A549 (cell line): ENCODE results near the gene RUFY1. TPM values are rescaled to one million over a fixed set of nuclear protein-coding genes. Genes with fewer than 3 reads are reported as not detected.

Source experiments
- ATAC-seq, 2 experiments: fragments of 200-7000 bp in 1 of 2; fragments of >200 bp in 1 of 2; cut with Nextera tagmentation in 1 of 2; cut with Tn5 transposase in 1 of 2; 3 replicates each; pipeline versions ENCODE4 v1.8.0 to v1.9.1; 2018 to 2020; ENCODE audit warnings: mild to moderate bottlenecking in 1 of 2, moderate library complexity in 1 of 2
- CTCF ChIA-PET: fragments of 300-600 bp; sonication (Branson Sonifier 250); formaldehyde crosslinking; extraction: SDS; loops from one replicate; lab custom pipeline; 2021; ENCODE audit warnings: antibody characterized with exemption, inconsistent platforms; lab: Yijun Ruan, JAX
- POLR2A ChIA-PET: fragments of 350-600 bp; formaldehyde crosslinking; extraction: SDS; loops from one replicate; lab custom pipeline; 2021; ENCODE audit warnings: antibody characterized with exemption, inconsistent platforms; lab: Yijun Ruan, JAX
- DNase-seq, 2 experiments: peaks; one replicate each; pipeline versions ENCODE4 v3.0.0 to v3.0.0-alpha.2; 2011 to 2016; ENCODE audit warnings: low read depth in 1 of 2, low spot score in 1 of 2
- FAIRE-seq: peaks from 2 replicates; lab custom pipeline; 2011; peaks lifted over from hg19 to GRCh38; lab: Jason Lieb, UNC
- H3K27ac ChIP-seq, 2 experiments: fragments of >200 bp; sonication (Bioruptor Twin); formaldehyde crosslinking; 3 replicates each; pipeline ENCODE4 v1.5.1; 2016 to 2017
- H3K4me1 ChIP-seq: fragments of >200 bp; sonication (Bioruptor Twin); formaldehyde crosslinking; 3 replicates; pipeline ENCODE4 v1.6.1; 2016
- H3K4me2 ChIP-seq: fragments of >200 bp; sonication (Bioruptor Twin); formaldehyde crosslinking; 3 replicates; pipeline ENCODE4 v1.6.1; 2016
- H3K4me3 ChIP-seq: fragments of >200 bp; sonication (Bioruptor Twin); formaldehyde crosslinking; 3 replicates; pipeline ENCODE4 v1.5.1; 2016
- H3K9me3 ChIP-seq: fragments of >200 bp; sonication (Bioruptor Twin); formaldehyde crosslinking; 3 replicates; pipeline ENCODE4 v1.6.1; 2016
- CEBPB ChIP-seq, 2 experiments: fragments of >200 bp in 1 of 2; sonication (Bioruptor Twin) in 1 of 2; formaldehyde crosslinking in 1 of 2; IDR thresholded peaks; 2 replicates each; pipeline ENCODE4 v1.6.1; 2012 to 2016
- CHD2 ChIP-seq: fragments of 150-350 bp; IDR thresholded peaks from 2 replicates; pipeline ENCODE4 v1.6.1; 2014; ENCODE audit warnings: low read length; ENCODE audit not compliant: partially characterized antibody
- CHD4 ChIP-seq: fragments of 200-600 bp; sonication (generic); IDR thresholded peaks from 2 replicates; pipeline ENCODE4 v1.6.1; 2016; ENCODE audit warnings: antibody characterized with exemption, mild to moderate bottlenecking, borderline replicate concordance
- E2F6 ChIP-seq: IDR thresholded peaks from 2 replicates; pipeline ENCODE4 v1.6.1; 2012; ENCODE audit warnings: low read depth, borderline replicate concordance
- EHF ChIP-seq: fragments of 250-450 bp; sonication (Bioruptor Pico); IDR thresholded peaks from 2 replicates; pipeline ENCODE4 v1.5.0; 2020; ENCODE audit warnings: mild to moderate bottlenecking
- EHMT2 ChIP-seq: fragments of 200-600 bp; sonication (generic); IDR thresholded peaks from 2 replicates; pipeline ENCODE4 v1.6.1; 2016; ENCODE audit warnings: antibody characterized with exemption, low read depth, mild to moderate bottlenecking, moderate library complexity
- EP300 ChIP-seq, 2 experiments: fragments of >200 bp; sonication (Bioruptor Twin); formaldehyde crosslinking; IDR thresholded peaks; 2 replicates in 1 of 2; 3 replicates in 1 of 2; pipeline ENCODE4 v1.6.1; 2016 to 2017
- ESRRA ChIP-seq: fragments of 150-350 bp; IDR thresholded peaks from 2 replicates; pipeline ENCODE4 v1.6.1; 2014; ENCODE audit warnings: mild to moderate bottlenecking, low read length, borderline replicate concordance
- FOXS1 ChIP-seq: fragments of 250-450 bp; sonication (Bioruptor Pico); IDR thresholded peaks from 2 replicates; pipeline ENCODE4 v1.5.0; 2020; ENCODE audit warnings: mild to moderate bottlenecking, moderate library complexity
- HDAC2 ChIP-seq: fragments of 200-600 bp; sonication (generic); IDR thresholded peaks from 2 replicates; pipeline ENCODE4 v1.6.1; 2016
- HEYL ChIP-seq: fragments of 250-450 bp; sonication (Bioruptor Pico); IDR thresholded peaks from 2 replicates; pipeline ENCODE4 v1.8.0; 2021; ENCODE audit warnings: mild to moderate bottlenecking, moderate library complexity
- JUN ChIP-seq, 2 experiments: fragments of >200 bp; sonication (Bioruptor Twin); formaldehyde crosslinking; IDR thresholded peaks; 2 replicates in 1 of 2; 3 replicates in 1 of 2; pipeline ENCODE4 v1.6.1; 2016 to 2017
- MAFK ChIP-seq: fragments of 450-650 bp; IDR thresholded peaks from 2 replicates; pipeline ENCODE4 v1.6.1; 2014; ENCODE audit not compliant: partially characterized antibody
- PBX3 ChIP-seq: IDR thresholded peaks from 2 replicates; pipeline ENCODE4 v1.6.1; 2012
- PHF8 ChIP-seq: fragments of 200-600 bp; sonication (generic); IDR thresholded peaks from 2 replicates; pipeline ENCODE4 v1.6.1; 2016; ENCODE audit warnings: low read depth, mild to moderate bottlenecking, antibody characterized with exemption, moderate library complexity, borderline replicate concordance
- POLR2A ChIP-seq: IDR thresholded peaks from 2 replicates; pipeline ENCODE4 v1.6.1; 2012; ENCODE audit warnings: mild to moderate bottlenecking, low read length
- POLR2AphosphoS2 ChIP-seq: conservative IDR thresholded peaks from 2 replicates; pipeline ENCODE4 v1.6.1; 2012; ENCODE audit warnings: low read length, improper control_type of control experiment, inconsistent platforms
- RFX5 ChIP-seq: fragments of 450-650 bp; IDR thresholded peaks from 2 replicates; pipeline ENCODE4 v1.7.1; 2014; ENCODE audit warnings: antibody characterized with exemption, mild to moderate bottlenecking, moderate library complexity
- RNF2 ChIP-seq: fragments of 200-600 bp; sonication (generic); IDR thresholded peaks from 2 replicates; pipeline ENCODE4 v1.6.1; 2016; ENCODE audit warnings: low read depth, mild to moderate bottlenecking, antibody characterized with exemption, moderate library complexity, borderline replicate concordance
- SREBF2 ChIP-seq: fragments of 450-650 bp; IDR thresholded peaks from 2 replicates; pipeline ENCODE4 v1.6.1; 2014; ENCODE audit warnings: mild to moderate bottlenecking, moderate library complexity
- TFCP2L1 ChIP-seq: fragments of 250-450 bp; sonication (Bioruptor Pico); IDR thresholded peaks from 2 replicates; pipeline ENCODE4 v1.5.0; 2021; ENCODE audit warnings: mild to moderate bottlenecking
- TP53 ChIP-seq: fragments of 250-450 bp; sonication (Bioruptor Pico); IDR thresholded peaks from 2 replicates; pipeline ENCODE4 v1.5.0; 2021; ENCODE audit warnings: mild to moderate bottlenecking, moderate library complexity
- USF2 ChIP-seq: fragments of 450-650 bp; IDR thresholded peaks from 2 replicates; pipeline ENCODE4 v1.6.1; 2014; ENCODE audit warnings: antibody characterized with exemption
- ZSCAN20 ChIP-seq: fragments of 250-450 bp; sonication (Bioruptor Pico); IDR thresholded peaks from 2 replicates; pipeline ENCODE4 v1.8.0; 2022; ENCODE audit warnings: mild to moderate bottlenecking, moderate library complexity
- WGBS: methylation state at CpG from one replicate; pipeline ENCODE4 v1.1.6; 2017; ENCODE audit errors: missing lambda C conversion rate; 5-methylcytosine and 5-hydroxymethylcytosine counted together
- polyA plus RNA-seq, 4 experiments: library from polyadenylated mRNA; depleted of rRNA in 3 of 4; stranded (reverse); fragments of >200 nt; fragmentation: RNase III in 1 of 4; extraction: RNeasy Plus Mini Kit Qiagen cat#74134 plus additional on column Dnase treatment in 1 of 4; gene quantifications; 2 replicates in 3 of 4; 3 replicates in 1 of 4; pipeline ENCODE4 v1.2.3, GENCODE V29; 2011 to 2017

The RUFY1 gene
- polyA plus RNA-seq, 2 of the 4 experiments (the other 2 are of a cell fraction), result 33.7 to 39.5 TPM

GRCh38 chr5:179504191-179504590 lies 46.2 kb upstream of the RUFY1 start:
- Histone ChIP-seq H3K9me3 (no peaks in the 10 kb centered on the region), H3K4me2 (no peak overlapping the region), H3K4me3 (no peak overlapping the region)
- POLR2A ChIA-PET, result no interaction called here
- CTCF ChIA-PET, result interaction anchor here (0.8 to 2.2 kb wide), 3 partner anchors 8 to 1958 kb away, joined by 3 to 6 read pairs (median 3); no protein-coding TSS in a partner anchor
- WGBS, result 49% methylated on average over 7 of the region's 7 CpGs
- ATAC-seq, result no peak
- TF ChIP-seq FOXS1 (CRISPR knock-in tag) (no peak), RFX5 (no peak), TP53 (CRISPR knock-in tag) (no peak), PBX3 (no peak), POLR2A (no peak), TFCP2L1 (CRISPR knock-in tag) (no peak), USF2 (no peak), RNF2 (no peak)
- TF ChIP-seq, all 56 proteins: peak for 0
- DNase-seq (no peak), FAIRE-seq (no peak)
- Histone ChIP-seq H3K4me1 (no peaks in the 10 kb centered on the region), H3K27ac (no peak overlapping the region)

DNA sequence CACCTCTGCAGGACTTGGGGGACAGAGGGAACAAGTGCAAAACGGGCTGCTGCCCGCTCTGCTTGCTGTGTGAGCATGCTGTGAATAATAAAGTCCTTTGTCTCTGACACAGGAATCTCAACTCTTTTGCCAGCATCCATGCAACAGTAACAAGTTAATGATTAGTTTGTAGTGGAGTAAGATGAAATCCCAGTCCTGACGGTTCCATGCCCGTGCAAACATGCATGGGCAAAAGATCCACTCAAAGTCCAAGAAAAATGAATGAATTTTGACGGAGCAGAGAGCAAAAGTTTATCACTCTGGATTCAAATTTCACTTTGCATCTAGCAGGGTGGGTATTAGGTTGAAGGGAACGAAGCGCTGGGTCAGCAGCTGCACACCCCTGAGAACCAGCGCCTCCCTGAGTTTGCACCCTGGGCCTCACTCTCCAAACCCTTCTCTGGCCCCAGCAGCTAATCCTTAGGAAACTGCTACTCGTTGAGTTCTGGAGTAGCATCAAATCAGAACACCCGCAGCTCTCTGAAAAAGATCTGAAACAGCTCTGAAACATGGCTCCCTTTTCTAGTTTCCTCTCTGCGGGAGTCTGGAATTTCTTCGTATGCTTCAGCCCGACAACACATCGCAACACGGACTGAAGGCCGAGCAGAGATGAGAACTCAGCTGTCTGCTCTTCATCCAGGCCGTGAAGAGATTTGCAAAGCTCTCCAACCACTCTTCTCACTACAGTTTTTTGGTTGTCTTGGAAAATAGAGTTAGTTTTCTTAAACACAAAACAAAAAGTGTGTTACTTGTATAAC lies 45.6 kb upstream of the RUFY1 start:
- H3K4me3 ChIP-seq, result no peak overlapping the region
- no peaks in the 10 kb centered on the region for H3K4me1 ChIP-seq
- no peak overlapping the region for H3K4me2 ChIP-seq
- DNase-seq, result no peak
- POLR2A ChIA-PET, result no interaction called here
- TF ChIP-seq EHMT2, result no peak
- TF ChIP-seq, all 56 proteins: peak for 0
- Histone ChIP-seq H3K9me3 (no peaks in the 10 kb centered on the region), H3K27ac (no peak overlapping the region)
- ATAC-seq (no peak), FAIRE-seq (no peak)
- 49% methylated on average over 17 of the region's 17 CpGs for WGBS
- CTCF ChIA-PET, result interaction anchor here (0.8 to 2.2 kb wide), 3 partner anchors 8 to 1959 kb away, joined by 3 to 6 read pairs (median 3); no protein-coding TSS in a partner anchor

DNA sequence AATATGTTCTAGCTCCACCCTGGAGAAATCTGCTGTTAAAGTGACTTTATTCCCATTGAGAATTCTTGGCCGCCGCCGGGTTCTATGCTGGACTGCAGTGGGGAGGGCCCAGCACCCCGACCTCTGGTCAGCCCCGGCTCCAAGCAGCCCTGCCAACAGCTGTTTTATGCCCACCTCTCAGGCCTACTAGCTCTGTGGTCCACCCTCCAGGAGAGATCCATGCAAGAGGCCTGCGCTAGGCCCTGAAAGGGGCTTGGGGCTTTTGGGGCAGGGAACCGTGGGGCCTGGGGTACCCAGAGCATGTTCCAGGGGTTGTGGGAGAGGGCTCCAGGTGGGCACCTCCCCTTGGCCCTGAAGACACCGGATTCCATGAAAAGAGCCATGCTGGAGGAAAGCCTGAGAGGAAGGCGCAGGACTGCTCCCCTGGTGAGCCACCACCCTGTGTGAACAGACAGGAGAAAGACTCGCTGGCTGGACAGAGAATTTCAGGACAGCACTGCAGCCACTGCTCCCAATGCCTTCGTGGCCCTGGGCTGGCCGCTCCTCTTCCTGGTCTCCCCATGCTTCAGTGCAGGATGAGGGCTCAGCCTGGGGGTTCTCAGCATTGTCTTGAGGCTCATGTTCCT lies 44.6 kb upstream of the RUFY1 start:
- no peak overlapping the region for H3K27ac ChIP-seq
- no peak overlapping the region for H3K4me3 ChIP-seq
- ChIA-PET CTCF (interaction anchor here (1.2 to 2.2 kb wide), 2 partner anchors 9 to 12 kb away, joined by 3 to 6 read pairs; no protein-coding TSS in a partner anchor), POLR2A (no interaction called here)
- no peaks in the 10 kb centered on the region for H3K4me1 ChIP-seq
- TF ChIP-seq EP300 (IDR thresholded peaks at IDR 0.05), result no peak
- no peak for TF ChIP-seq PBX3
- no peak for TF ChIP-seq CHD2
- no peak for TF ChIP-seq E2F6
- no peak for TF ChIP-seq HEYL (CRISPR knock-in tag)
- no peak for TF ChIP-seq PHF8
- TF ChIP-seq ZSCAN20 (CRISPR knock-in tag), result no peak
- TF ChIP-seq EHF (CRISPR knock-in tag), result no peak
- no peak for TF ChIP-seq HDAC2
- no peak for TF ChIP-seq POLR2AphosphoS2
- TF ChIP-seq FOXS1 (CRISPR knock-in tag), result no peak
- no peak for TF ChIP-seq ESRRA
- no peak for TF ChIP-seq JUN (IDR thresholded peaks at IDR 0.05)
- no peak for TF ChIP-seq MAFK
- no peak for TF ChIP-seq CEBPB (IDR thresholded peaks at IDR 0.05)
- no peak for TF ChIP-seq SREBF2
- TF ChIP-seq CHD4, result no peak
- TF ChIP-seq POLR2A, result no peak
- no peak overlapping the region for H3K4me2 ChIP-seq
- FAIRE-seq, result no peak
- WGBS, result 66% methylated on average over 9 of the region's 12 CpGs
- DNase-seq, result no peak
- no peaks in the 10 kb centered on the region for H3K9me3 ChIP-seq
- ATAC-seq, result peak in 1 of 2 experiments; percentile 16; a peak in 1 of 6 replicates
